GM19043 (cell line): ENCODE results near the gene CFAP68.
A peak's percentile ranks its signal among the peaks of the same experiment; 100 is the strongest.
"Not testable (repeated sequence)": the region's sequence is repeated elsewhere in the genome, so short reads cannot be mapped to it uniquely, and the experiment has no call there.

Experiments used
- ATAC-seq: cut with Tn5 transposase; IDR thresholded peaks from one replicate; pipeline ENCODE4 v1.9.1; 2021; ENCODE audit warnings: low read depth; ENCODE audit not compliant: unreplicated experiment

Gene CFAP68

DNA sequence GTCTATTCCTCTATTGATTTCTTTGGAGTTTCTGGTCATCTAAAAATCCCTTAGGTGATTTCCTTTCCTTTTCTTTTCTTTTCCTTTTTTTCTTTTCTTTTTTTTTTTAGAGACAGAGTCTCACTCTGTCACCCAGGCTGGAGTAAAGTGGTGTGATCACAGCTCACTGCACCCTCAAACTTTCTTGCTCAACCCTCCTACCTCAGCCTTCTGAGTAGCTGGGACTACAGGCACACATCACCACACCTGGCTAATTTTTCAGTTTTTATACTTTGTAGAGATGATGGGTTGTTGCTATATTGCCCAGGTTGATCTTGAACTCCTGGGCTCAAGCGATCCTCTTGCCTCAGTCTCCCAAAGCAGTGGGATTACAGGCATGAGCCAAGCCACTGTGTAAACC lies 37.4 kb downstream of the CFAP68 start:
- ATAC-seq: no peak

DNA sequence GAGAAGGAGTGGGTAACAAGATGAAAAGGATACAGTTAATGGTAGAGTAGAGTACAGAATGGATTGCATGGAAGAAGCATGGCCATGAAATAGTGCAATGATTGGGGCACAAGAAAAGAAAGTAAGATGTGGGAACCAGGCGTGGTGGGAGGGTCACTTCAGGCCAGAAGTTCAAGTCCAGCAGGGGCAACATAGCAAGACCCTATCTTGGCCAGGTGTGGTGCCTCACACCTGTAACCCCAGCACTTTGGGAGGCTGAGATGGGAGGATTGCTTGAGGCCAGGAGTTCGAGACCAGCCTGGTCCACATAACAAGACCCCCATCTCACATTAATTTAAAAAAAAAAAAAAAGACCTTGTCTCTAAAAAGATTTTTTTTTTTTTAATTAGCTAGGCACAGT lies 38.0 kb downstream of the CFAP68 start:
- no peak for ATAC-seq

DNA sequence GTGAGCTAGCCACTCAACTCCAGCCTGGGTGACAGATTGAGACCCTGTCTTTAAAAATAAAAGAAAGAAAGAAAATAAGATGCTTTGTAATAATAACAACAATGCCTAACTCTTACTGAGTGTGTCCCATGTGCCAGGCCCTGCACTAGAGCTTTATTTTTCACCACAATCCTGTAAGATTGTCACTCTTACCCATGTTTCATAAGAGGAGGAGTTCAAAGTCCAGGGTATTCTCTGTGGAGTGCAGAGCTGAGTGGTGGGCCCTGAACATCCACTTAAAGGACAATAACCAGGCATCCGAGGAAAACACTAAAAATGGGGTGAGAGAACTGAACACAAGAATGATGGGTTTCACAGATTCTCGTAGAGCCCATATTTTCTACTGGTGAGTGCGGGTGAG lies 38.4 kb downstream of the CFAP68 start:
- no peak for ATAC-seq

DNA sequence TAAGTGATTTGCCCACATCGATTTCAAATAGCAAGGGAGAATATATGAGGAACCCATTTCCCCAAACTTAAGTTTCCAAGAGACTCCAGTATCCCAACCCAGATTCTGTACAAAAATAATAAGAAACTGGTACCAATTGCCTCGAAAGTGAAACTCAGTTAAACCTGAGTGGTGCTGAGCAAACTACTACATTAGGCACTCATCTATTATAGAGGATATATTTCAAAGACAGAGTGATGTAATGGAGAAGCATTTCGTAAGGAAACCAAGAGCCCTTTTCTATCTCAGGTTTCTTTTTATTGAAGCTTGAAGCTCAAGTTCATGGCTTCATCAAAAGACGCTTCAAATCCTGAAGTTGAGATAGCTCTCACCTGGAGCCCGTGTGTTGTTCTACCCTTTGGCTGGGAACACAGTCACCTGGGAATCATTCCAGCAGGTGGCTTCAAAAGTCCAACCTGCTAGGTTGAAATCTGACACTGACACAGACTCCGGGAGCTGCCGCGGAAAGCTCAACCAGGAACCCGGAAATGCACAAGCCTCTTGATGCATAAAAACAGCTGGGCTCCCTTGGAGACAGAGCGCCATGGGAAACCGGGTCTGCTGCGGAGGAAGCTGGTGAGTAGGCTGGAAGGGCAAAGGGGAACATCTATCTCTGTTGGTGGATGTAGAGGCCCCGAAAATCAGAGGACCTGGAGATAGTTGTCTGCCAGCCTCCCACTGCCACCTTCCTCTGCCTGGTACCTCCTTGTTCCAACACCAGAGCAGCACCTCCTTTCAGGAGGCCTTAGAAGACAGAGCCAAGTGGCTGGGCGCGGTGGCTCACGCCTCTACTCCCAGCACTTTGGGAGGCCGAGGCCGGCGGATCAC lies 39.3 kb downstream of the CFAP68 start, which contains the start of gene C11orf52:
C11orf52 (plus strand) TSS at position 524 of the 867 bp plus-strand sequence; CDS start at position 584, 60 bp downstream.
- no peak for ATAC-seq

DNA sequence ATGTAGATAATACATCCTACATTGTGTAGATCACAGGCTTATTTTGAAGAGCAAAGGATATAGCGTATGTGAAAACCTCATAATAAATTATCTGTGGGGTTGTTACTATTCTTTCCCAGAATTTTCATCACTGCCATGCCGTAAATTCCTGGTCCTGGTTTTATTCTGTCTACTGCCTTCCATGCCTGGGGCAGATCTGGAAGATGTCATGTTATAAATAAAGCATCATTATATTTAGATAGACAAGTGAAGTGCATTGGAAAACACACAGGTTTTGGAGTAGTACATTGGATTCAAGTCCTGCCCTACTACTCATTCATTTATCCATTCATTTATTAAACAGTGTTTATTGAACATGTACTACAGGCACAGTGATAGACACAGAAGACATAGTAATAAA lies 41.6 kb downstream of the CFAP68 start:
- no peak for ATAC-seq

DNA sequence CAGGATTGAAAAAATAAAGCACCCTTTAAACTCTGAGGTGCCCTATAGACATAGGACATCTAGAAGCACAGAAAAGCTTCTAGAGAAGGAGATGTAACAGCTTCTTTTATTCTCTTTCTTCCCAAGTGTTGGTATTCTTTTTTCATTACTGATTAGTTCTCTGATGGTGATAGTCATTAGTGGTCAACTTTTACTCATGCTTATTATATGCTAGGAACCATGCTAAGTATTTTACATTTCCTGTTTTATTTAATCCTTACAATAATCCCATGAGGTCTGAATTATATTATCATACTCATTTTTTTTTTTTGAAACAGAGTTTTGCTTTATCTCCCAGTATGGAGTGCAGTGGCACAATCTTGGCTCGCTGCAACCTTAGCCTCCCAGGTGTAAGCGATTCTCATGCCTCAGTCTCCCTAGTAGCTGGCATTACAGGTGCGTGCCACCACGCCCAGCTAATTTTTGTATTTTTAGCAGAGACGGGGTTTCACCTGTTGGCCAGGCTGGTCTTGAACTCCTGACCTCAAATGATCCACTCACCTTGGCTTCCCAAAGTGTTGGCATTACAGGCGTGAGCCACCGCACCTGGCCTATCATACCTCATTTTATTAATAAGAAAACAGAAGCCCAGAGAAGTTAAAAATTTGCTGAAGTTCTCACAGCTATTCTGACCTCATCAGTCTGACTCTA lies 42.3 kb downstream of the CFAP68 start:
- no peak for ATAC-seq

DNA sequence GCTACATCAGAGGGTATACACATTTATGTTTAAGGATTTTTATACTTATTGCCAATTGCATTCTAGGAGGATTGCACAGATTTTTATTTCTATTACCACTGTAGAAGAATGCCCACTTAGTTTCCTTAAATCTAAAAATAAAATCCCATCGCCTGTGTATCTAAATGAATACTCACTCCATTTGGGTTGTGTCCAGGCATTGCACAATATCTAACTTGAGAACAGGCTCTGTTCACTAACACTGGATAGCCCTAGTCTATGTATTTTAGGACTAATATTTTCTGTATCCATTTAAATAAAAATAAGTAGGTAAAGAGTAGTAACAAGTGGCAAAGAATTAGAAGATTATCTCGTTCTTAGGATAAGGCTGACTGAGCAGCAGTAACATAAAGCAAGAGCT lies 43.5 kb downstream of the CFAP68 start:
- ATAC-seq: no peak

DNA sequence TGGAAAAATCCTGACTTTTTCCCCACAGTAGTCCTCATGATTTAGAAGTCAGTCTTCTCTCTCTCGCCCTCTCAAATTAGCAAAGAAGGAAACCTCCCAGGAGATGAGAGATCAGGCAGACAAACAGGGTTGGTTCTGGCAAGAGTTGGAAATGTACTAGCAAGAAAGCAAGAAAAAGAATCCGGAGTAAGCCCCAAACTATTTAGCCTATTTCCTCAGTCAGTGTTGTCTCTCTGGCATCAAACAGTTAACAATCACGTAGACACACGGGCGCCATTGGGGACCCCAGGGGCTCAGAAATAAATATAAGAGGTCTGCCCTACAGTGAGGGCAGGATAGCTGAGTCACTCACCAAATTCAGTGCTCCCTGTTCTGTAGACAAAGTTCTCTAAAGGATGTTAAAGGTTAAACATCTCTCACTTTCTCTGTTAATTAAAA lies 44.0 kb downstream of the CFAP68 start:
- ATAC-seq: no peak

DNA sequence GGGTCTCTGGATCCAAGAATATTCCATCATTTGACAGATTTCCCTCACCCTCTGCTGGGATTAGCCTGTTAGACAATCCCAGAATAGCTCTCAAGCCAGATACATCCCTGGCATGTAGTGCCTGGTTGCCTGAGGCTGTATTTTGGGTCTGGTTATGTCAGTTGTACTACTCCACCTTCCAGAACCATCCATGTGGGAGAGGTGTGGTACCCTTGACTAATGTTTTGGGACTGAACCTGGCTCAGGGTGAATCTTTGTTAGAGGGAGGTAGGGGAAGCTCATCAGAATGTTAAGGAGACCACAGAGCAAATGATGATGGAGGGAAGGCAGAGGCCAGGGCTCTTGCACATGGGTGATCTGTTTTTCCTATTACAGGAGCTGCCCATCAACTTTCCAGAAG lies 44.6 kb downstream of the CFAP68 start:
- ATAC-seq: no peak

DNA sequence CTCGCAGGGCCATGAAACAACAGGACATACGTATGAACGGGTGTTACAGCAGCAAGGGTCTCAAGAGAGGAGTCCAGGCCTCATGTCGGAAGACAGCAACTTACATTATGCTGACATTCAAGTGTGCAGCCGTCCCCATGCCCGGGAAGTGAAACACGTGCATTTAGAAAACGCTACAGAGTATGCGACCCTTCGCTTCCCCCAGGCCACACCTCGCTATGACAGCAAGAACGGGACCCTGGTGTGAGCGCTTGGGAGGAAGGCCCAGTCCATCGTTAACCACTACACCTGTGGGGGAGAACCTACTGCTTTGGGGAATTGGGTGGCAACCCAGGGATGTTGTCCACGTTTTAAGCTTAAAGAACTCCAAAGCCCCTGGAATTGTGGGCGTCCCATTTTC lies 46.6 kb downstream of the CFAP68 start:
- ATAC-seq: no peak

DNA sequence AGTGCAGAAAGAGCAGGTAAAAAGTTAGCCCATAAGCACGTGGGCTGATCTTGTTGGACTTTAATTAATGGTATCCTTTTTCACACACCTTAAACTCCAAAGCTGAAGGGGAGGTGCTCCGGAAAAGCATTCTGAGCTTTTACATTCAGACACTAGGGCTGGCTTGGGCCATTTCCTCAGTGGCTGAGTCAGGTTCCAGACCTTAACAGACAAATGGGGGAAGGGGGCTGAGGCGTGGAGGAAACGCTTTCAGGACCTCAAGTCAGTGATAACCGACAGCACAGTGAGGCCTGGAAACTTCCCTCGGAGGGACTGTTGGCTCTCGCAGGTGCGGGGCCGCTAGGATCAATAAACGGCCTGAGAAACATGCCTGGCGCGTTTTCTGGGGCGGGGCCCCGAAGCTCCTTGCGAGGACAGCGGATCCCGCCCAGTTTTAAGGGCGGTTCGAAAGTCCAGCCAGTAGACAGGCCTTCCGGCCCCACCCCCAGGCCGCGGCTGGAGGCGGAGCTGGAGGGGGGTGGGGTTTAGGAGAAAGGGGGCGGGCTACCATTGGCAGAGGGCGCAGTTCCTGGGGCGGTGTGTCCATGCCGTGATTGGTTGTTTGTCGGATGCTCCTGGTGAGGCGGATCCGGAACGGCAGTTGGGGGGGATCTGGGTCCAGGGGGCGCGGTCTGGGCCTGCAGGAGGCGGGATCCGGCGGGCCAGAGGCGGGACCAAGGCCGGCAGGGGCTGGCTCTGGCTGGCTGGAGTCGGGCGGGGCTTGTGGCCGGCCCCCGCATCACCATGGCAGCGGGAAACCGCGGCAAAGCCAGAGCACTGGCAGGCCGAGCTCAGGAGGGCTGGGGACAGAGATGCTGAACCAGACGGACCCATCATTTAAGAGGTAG lies 47.4 kb downstream of the CFAP68 start:
- ATAC-seq: peak; percentile 92

DNA sequence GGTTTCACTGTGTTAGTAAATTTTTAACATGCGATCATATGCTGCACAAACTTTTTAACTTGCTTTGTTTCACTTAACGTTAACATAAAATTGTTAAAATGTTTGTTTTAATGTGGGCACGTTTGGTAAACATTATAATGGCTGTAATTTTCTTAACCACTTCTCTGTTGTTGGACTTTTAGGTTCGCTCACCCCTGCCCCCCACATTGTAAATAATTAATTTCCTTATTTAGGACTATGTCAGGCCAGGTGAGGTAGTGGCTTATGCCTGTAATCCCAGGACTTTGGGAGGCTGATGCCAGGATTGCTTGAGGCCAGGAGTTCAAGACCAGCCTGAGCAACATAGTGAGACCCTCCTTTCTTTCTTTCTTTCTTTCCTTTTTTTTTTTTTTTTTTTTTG lies 51.1 kb downstream of the CFAP68 start:
- no peak for ATAC-seq

DNA sequence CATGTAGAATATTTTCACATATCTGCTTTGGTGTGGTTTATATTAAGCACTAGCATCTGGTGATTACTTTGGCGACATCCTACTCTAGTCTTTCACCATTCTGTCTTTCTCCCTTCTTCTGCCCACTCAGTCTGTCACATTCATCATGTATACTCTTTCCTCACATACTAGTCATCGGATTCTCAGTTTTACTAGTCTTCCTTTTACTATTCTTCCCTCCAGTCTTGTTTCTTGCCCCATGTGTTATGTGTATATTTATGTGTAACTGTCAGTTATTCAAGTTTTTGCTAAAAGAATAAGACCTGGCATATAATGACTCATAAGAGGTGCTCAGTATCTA lies 53.2 kb downstream of the CFAP68 start:
- no peak for ATAC-seq

DNA sequence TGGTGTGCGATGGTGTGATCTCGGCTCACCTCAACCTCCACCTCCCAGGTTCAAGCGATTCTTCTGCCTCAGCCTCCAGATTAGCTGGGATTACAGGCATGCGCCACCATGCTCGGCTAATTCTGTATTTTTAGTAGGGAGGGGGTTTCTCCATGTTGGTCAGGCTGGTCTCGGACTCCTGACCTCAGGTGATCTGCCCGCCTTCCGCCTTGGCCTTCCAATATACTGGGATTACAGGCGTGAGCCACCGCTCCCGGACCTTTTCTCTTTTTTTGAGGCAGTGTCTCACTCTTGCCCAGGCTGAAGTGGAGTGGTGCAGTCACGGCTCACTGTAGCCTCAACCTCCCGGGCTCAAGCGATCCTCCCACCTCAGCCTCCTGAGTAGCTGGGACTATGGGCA lies 53.8 kb downstream of the CFAP68 start:
- ATAC-seq: not testable (repeated sequence)

DNA sequence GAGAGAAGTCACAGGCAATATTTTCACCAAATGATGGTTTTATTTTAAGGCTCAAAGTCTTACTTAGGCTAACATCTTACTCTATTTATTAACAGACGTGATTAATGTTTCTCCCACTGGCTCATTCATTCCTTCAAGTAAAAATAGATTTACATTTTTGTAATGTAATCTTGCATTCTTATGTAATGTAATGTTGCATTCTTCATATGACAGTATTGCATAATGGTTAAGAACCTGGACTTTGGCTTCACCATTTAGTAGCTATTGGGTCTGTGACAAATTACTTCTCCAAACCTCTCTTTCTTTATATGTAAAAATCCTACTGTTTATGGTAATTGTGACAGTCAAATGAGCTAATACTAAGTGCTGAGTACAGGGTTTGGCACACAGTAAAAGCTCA lies 54.5 kb downstream of the CFAP68 start:
- no peak for ATAC-seq

DNA sequence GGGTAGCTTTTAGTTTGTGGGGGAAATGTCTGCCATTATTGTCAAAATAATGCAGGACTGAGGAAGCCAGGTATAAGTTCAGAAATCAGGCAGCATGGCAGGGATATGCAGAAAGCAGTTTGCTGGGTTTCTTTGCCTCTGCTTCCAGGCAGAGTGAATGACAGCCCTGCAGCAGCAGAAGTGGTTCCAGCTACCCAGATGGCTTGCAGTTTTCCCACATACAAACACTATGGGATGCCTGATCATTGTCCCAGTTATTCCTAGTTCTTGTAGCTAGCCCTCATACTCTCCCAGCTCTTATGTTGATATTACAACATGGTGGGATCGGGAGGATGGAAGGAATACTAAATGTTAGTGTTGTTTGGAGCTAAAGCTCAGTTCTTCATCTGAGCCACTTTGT lies 55.0 kb downstream of the CFAP68 start:
- no peak for ATAC-seq
